NCI-H2196 treated with DMSO at 0.1 percent for 48 hours (cell line): ENCODE results near the gene FILIP1L.

ENCODE experiments used
- DNase-seq: peaks from one replicate; lab custom pipeline; 2025; ENCODE audit not compliant: unreplicated experiment; lab: John Stamatoyannopoulos, UW

The FILIP1L gene

DNA sequence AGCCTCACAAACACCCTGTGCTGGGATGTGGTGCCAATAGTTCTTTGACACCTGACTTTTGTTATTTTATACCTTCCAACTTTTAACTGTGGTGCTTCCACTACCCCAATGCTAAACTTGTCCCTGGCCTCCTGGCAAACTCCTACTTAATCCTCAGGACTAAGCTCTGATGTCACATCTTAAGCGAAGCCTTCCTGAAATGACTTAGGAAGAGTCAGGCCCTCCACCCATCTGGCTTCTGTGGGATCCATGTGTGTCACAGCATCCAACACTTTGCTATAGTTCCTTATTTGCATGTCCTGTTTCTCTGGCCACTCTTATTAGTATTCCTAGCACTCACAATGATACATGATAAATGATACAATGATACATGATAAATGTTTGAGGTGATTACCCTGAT, 133.2 kb downstream of the FILIP1L start:
- no peak for DNase-seq

- no peak for DNase-seq
These were observed 133.7 kb downstream of the FILIP1L start for GRCh38 chr3:99980606-99981005.

- DNase-seq, result no peak
These were observed 136.1 kb downstream of the FILIP1L start for GRCh38 chr3:99978221-99978620.

DNA sequence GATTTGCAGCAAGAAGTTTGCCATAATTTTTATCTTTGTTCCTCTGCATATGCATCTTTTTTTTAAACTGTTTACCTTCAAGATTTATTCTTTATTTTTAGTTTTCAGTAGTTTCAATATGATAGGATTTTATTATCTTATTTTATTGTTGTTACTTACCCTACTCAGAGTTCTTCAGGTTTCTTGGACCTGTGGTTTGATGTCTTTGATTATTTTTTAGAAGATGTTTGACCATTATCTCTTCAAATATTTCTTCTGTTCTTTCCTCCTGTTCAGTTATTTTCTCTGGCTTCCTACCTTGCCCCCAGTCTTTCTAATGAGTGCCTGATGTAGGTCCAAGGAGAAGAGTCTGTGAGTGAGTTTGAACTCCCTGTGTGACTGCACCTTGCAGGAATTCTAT, 137.7 kb downstream of the FILIP1L start:
- no peak for DNase-seq

GRCh38 chr3:99974989-99975388, 139.3 kb downstream of the FILIP1L start:
- peak; percentile 28 for DNase-seq

GRCh38 chr3:99972380-99973104, 141.8 kb downstream of the FILIP1L start:
- DNase-seq, result no peak

DNA sequence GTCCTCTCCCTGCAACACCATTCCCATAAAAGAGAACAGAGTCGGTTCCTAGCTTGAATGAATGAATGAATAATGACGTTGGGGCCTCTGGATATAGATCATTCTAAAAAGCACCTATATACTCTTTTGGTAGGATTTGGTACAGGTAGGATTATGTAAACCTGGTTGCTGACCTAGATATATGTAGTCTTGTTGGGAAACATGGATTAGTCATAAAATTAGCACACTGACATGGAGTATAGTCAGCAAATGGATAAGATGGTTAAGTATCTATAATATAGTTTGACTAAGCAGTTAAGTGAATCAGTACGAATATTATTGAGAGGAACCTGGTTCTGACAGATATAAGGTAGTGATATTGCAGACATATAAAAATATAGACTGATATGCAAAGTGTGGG, 142.5 kb downstream of the FILIP1L start:
- DNase-seq, result no peak

GRCh38 chr3:99970198-99970597, 144.1 kb downstream of the FILIP1L start:
- DNase-seq, result no peak

GRCh38 chr3:99969136-99969535, 145.2 kb downstream of the FILIP1L start:
- no peak for DNase-seq

DNA sequence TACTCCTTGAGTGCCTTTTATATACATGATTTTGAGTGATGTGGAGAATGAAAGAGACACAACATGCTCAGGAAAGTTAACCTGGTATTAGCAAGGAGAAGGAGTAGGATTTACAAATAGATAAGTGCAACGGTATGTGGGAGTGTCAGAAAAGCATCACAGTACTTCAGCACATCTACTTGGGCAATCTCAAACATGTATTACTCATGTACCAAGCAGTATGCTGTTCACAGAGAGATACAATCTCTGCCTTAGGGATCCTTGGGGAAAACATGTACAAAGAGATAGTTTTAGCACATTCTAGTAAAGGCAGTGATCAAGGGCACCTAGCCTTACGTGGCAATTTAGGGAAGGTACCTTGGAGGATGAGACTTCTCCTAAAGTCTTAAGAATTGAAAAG, 146.5 kb downstream of the FILIP1L start:
- no peak for DNase-seq

DNA sequence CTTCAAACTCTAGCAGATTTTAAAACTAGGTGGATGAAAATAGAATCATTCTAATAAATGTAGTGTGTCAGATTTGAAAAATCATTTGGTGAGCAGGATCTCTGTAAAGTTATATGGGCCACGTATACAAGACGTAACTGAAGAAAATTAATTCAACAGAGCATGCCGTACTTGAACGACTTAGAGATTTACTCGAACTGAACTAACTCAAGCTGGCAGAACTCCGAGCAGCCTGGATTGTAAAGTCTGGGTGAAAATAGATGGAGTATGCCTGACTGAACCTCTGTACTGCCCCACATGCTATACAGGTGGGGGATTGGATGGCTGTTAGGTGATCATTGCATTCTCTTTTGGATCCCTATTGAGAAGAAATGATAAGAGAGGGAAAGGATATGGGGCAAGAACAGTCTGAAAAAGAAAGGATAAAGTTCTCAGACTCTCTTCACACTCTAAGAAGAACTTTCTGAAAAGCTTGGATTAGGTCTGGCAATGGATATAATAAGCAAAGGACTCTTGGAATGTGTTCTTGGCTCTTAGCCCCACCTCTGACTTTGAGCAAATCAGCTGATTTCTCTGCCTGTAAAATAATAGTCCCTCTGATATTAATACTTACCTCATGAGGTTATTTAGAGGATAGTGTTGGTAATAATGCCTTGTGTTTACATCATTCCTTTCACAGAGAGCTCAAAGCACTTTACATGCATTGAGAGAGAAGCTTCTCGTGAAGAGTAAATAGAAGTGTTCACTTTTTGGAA, 147.5 kb downstream of the FILIP1L start:
- DNase-seq, result no peak

- DNase-seq, result no peak
These were observed 148.5 kb downstream of the FILIP1L start for GRCh38 chr3:99965681-99966408.

DNA sequence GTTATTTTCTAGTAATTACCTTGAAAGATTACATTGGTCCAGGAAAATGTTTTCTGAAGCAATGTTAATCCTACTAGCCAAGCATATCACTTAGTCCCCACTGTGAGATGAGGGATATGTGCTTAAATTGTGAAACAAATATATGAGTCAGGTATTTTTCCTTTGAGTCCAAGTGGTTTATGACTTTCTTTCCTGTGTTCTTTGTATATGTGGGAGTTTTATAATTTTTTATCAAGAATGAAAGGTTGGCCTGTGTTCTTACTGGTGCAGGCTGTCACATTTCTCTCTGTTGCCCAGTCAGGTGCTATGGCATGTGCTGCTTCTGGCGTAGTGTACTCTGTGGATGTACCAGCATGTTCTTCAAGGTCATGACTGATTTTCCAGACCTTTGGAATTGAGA, 149.2 kb downstream of the FILIP1L start:
- DNase-seq, result no peak

DNA sequence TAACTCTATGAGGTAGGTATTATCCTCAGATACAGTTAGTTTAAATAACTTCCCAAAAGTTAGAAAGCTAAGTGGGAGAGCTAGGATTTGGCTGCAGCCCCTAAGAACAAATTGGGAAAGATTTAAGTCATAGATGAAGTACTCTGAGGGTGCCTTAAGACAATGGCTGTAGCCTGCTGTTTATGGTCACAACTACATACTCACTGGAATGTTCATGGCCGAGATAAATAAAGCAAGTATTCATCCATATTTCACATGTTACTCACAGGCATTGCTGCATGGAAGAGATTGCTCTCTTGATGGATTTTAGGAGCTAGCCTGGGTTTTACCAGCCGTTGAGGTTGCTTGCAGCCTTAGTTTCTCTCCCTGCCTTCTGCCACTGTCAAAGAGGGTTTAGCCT, 151.6 kb downstream of the FILIP1L start:
- no peak for DNase-seq

- no peak for DNase-seq
These were observed 152.4 kb downstream of the FILIP1L start for GRCh38 chr3:99961756-99962515.

DNA sequence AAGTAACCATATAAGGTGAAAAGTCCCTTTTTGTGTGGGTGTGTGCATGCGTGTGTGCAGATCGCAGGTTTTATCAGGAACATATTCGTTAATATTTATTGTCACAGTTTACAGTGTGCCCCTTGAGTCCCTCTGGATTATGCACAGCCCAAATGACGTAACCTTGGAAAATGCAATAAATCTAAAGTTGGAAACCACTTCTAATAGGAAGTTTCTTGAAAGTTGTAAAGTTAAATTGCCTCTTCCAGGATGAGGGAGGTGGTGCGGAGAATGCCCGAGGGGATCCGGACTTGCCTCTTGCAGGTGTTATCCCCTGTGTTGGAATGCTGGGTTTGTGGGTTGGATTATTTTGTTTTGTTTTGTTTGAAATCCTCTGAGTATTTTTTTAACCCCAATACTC, 153.4 kb downstream of the FILIP1L start:
- no peak for DNase-seq

GRCh38 chr3:99960123-99960878, 154.0 kb downstream of the FILIP1L start:
- no peak for DNase-seq

- DNase-seq, result no peak
These were observed 155.9 kb downstream of the FILIP1L start for GRCh38 chr3:99958222-99958912.

GRCh38 chr3:99957151-99957796, 157.0 kb downstream of the FILIP1L start:
- no peak for DNase-seq
